GM21528 (cell line): Measurements from ENCODE around the gene HNRNPL.
"Not testable (repeated sequence)": the region's sequence is repeated elsewhere in the genome, so short reads cannot be mapped to it uniquely, and the experiment has no call there.

ENCODE experiments used
- ATAC-seq: cut with Tn5 transposase; IDR thresholded peaks from one replicate; pipeline ENCODE4 v1.9.1; 2021; ENCODE audit warnings: mild to moderate bottlenecking, moderate library complexity; ENCODE audit not compliant: unreplicated experiment, low FRiP score

Gene HNRNPL

GRCh38 chr19:38806371-38806770, 43.4 kb downstream of the HNRNPL start:
- ATAC-seq, result no peak

- no peak for ATAC-seq
Measured at GRCh38 chr19:38805180-38805579, 44.6 kb downstream of the HNRNPL start.

GRCh38 chr19:38803543-38803942, 46.2 kb downstream of the HNRNPL start:
- no peak for ATAC-seq

- no peak for ATAC-seq
Measured at GRCh38 chr19:38801359-38802095, 48.3 kb downstream of the HNRNPL start.

- ATAC-seq, result no peak
Measured at GRCh38 chr19:38800577-38801347, 49.0 kb downstream of the HNRNPL start.

GRCh38 chr19:38799104-38799503, 50.7 kb downstream of the HNRNPL start:
- no peak for ATAC-seq

GRCh38 chr19:38797781-38798180, 52.0 kb downstream of the HNRNPL start:
- not testable (repeated sequence) for ATAC-seq

GRCh38 chr19:38796154-38796553, 53.6 kb downstream of the HNRNPL start:
- no peak for ATAC-seq

- ATAC-seq, result no peak
Measured at GRCh38 chr19:38795549-38795948, 54.2 kb downstream of the HNRNPL start.

GRCh38 chr19:38793671-38794070, 56.1 kb downstream of the HNRNPL start:
- ATAC-seq, result no peak

- ATAC-seq, result no peak
Measured at GRCh38 chr19:38793177-38793576, 56.6 kb downstream of the HNRNPL start.

- no peak for ATAC-seq
Measured at GRCh38 chr19:38792250-38793111, 57.3 kb downstream of the HNRNPL start.

- ATAC-seq, result not testable (repeated sequence)
Measured at GRCh38 chr19:38791451-38792064, 58.2 kb downstream of the HNRNPL start.

GRCh38 chr19:38790507-38791403, 59.0 kb downstream of the HNRNPL start:
- not testable (repeated sequence) for ATAC-seq

GRCh38 chr19:38788478-38789243, 61.1 kb downstream of the HNRNPL start, which contains the start of gene LGALS7B:
Gene LGALS7B (plus strand): TSS chr19:38789200. CDS start chr19:38789227, 27 bp downstream.
- no peak for ATAC-seq

- ATAC-seq, result no peak
Measured at GRCh38 chr19:38786572-38787265, 63.1 kb downstream of the HNRNPL start.
